ENCODE data around the gene UCP3.

UCP3 gene

GRCh38 chr11:74009675-74010305 lies 905 bp upstream of the UCP3 start:
- TF ChIP-seq, protein P1, sequence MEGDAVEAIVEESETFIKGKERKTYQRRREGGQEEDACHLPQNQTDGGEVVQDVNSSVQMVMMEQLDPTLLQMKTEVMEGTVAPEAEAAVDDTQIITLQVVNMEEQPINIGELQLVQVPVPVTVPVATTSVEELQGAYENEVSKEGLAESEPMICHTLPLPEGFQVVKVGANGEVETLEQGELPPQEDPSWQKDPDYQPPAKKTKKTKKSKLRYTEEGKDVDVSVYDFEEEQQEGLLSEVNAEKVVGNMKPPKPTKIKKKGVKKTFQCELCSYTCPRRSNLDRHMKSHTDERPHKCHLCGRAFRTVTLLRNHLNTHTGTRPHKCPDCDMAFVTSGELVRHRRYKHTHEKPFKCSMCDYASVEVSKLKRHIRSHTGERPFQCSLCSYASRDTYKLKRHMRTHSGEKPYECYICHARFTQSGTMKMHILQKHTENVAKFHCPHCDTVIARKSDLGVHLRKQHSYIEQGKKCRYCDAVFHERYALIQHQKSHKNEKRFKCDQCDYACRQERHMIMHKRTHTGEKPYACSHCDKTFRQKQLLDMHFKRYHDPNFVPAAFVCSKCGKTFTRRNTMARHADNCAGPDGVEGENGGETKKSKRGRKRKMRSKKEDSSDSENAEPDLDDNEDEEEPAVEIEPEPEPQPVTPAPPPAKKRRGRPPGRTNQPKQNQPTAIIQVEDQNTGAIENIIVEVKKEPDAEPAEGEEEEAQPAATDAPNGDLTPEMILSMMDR (IDR thresholded peaks at IDR 0.05) = no peak

- TF ChIP-seq, protein P1 (IDR thresholded peaks at IDR 0.05) = no peak
Observed at GRCh38 chr11:74009230-74009547, 304 bp upstream of the UCP3 start.

DNA sequence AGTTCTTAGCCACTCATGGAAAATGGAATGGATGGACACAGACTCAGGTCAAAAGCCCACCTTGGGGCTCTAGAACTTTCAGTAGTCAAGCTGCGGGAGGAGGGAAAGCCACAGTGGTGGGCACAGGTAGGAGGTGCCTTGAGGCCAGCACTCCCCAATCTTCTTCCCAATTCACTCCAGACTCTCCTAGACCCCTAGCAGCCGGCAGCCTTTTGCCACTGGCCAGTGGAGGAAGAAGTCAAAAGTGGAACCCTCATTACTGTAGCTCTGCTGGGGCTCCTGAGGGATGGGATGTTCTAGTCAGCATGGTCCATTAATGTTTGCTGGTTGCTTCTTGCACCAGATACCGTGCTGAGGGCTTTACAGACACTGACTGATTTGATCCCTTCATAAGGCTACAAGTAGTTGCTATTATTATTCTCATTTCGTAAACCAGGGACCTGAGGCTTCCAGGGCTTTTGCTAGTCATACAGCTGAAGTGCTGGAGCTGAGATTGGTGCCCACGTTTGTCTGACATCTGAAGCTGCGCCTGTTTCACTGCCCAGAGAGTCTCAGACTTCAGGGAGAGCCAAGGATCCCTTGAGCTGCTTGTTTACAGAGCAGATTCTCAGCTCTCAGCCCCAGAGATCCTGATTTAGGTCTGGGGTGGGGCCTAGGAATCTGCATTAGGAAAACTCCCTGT lies 1.1 kb downstream of the UCP3 start:
- TF ChIP-seq, protein P1 (IDR thresholded peaks at IDR 0.05) = no peak

GRCh38 chr11:74006743-74007304 lies 2.1 kb downstream of the UCP3 start:
- TF ChIP-seq, protein P1 (IDR thresholded peaks at IDR 0.05) = no peak

DNA sequence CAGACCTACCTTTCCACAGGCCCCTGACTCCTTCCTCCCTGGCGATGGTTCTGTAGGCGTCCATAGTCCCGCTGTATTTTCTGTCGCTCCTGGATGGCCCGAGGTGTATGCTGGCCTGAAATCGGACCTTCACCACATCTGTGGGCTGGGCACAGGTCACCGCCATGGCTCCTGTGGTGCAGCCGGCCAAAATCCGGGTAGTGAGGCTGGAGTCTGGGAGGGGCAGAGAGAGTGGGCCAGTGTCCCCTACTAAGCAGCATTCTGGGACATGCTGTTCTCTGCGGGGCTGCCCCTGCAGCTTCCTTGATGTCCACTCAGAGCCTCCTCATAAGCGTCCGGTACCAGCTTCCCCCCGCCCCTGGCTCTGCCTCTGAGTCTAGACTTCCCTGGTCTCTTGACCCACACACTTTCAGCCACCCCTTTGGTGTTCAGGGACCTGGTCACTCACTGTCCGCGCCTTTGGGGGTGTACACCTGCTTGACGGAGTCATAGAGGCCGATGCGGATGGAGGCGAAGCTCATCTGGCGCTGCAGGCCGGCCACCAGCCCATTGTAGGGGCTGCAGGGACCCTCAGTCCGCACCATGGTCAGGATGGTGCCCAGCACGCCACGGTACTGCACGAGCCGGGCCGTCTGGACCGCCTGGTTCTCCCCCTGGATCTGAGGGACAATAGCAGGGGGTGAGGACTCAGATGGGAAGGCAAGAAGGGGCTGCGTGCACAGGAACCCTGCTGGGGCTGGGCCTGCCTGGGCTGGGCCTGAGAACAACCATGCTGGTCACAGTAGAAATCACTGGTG lies 3.0 kb downstream of the UCP3 start:
- TF ChIP-seq, protein P1 (IDR thresholded peaks at IDR 0.05) = no peak

GRCh38 chr11:74004759-74005615 lies 3.9 kb downstream of the UCP3 start:
- TF ChIP-seq, protein P1 (IDR thresholded peaks at IDR 0.05) = no peak

Data from LNCAP (cell line).